ENCODE data around the gene NCBP3. TPM values are rescaled to one million over a fixed set of nuclear protein-coding genes. Genes with fewer than 3 reads are reported as not detected.

Gene NCBP3
- total and polyA plus RNA-seq, 2 donors (not counting 3 experiments of a cell fraction or from before 2014, with no cell fraction given) = 18.2 to 51.1 TPM

DNA sequence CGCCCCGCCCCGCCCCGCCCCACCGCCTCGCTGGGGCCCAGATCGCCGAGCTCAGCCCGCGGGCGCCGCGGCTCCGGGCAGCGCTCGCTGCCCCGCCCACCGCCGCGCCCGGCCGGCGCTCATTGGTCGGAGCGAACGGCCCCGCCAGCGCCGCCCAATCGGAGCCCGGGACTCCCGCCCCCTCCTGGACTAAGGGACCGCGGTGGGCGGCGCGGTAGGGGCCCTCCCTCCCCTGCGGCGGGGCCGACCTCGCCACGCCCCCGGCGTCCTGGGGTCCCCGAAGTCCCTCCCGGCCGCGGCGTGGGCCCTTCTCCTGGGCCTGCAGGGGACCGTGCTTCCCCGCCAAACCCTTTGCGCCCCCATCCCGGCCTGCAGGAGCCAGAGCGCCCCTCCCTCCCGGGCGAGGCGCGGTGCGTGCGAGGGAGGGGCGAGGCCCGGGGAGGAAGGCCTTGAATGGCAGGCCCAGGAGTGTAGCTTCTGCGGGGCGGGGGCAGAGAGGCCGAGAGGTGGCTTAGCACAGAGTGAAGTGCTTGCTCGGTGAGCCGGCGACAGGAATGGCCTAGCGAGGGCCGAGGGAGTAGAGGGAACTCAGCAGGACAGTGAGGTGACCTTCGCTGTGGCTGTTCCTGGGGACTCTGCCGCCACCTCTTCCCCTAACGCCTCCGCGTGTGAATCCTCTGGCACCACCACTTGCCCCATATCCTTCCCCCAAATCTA is 47.1 kb upstream of the NCBP3 start, which contains the start of gene CAMKK1:
CAMKK1 (minus strand) TSS at position 51 of the 717 bp plus-strand sequence. CDS start 7,366 bp downstream, outside the sequence.
- dilution Hi-C loops (cut with MboI; ENCODE audit: extremely low pct_ligation_motif_present, low sequenced_read_pairs) = no loop called here
- TF ChIP-seq JUN (IDR thresholded peaks at IDR 0.05; ENCODE audit: borderline replicate concordance, insufficient read depth, insufficient read length, low read depth) = no peak
- TF ChIP-seq, protein P1, sequence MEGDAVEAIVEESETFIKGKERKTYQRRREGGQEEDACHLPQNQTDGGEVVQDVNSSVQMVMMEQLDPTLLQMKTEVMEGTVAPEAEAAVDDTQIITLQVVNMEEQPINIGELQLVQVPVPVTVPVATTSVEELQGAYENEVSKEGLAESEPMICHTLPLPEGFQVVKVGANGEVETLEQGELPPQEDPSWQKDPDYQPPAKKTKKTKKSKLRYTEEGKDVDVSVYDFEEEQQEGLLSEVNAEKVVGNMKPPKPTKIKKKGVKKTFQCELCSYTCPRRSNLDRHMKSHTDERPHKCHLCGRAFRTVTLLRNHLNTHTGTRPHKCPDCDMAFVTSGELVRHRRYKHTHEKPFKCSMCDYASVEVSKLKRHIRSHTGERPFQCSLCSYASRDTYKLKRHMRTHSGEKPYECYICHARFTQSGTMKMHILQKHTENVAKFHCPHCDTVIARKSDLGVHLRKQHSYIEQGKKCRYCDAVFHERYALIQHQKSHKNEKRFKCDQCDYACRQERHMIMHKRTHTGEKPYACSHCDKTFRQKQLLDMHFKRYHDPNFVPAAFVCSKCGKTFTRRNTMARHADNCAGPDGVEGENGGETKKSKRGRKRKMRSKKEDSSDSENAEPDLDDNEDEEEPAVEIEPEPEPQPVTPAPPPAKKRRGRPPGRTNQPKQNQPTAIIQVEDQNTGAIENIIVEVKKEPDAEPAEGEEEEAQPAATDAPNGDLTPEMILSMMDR (IDR thresholded peaks at IDR 0.05; ENCODE audit: extremely low read depth in 1 of 2, insufficient read depth in 1 of 2, low read depth in 1 of 2, low read length in 2 of 2) = no peak
- no peak for TF ChIP-seq FOS (IDR thresholded peaks at IDR 0.05; ENCODE audit: borderline replicate concordance, insufficient read depth, low read length)
- no peak for TF ChIP-seq GATA2 (IDR thresholded peaks at IDR 0.05; ENCODE audit: insufficient read depth, insufficient read length, low read depth, low read length)
- no peak for TF ChIP-seq POLR2AphosphoS5 (IDR thresholded peaks at IDR 0.05; ENCODE audit: insufficient read depth, low read depth, low read length)
- no peak for TF ChIP-seq POLR2A (IDR thresholded peaks at IDR 0.05; ENCODE audit: low read depth, low read length)
- TF ChIP-seq MYC (IDR thresholded peaks at IDR 0.05; ENCODE audit: low read depth, low read length) = no peak
- no peak for TF ChIP-seq EZH2 (IDR thresholded peaks at IDR 0.05; ENCODE audit: borderline replicate concordance, low read depth, low read length, severe bottlenecking)
- TF ChIP-seq, protein P2, sequence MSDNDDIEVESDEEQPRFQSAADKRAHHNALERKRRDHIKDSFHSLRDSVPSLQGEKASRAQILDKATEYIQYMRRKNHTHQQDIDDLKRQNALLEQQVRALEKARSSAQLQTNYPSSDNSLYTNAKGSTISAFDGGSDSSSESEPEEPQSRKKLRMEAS (IDR thresholded peaks at IDR 0.05; ENCODE audit: insufficient read depth, insufficient read length) = no peak
- Histone ChIP-seq H3K9ac (replicated peaks; ENCODE audit: extremely low read depth, insufficient read depth, low read length) (no peak within 1 kb of the TSS), H3K4me2 (ENCODE audit: insufficient read depth, low read length) (peak within 1 kb of the TSS; percentile 45), H3K4me1 (ENCODE audit: control insufficient read depth, extremely low read depth, insufficient read depth, low read length) (peaks cover 52% of the 10 kb centered on the region), H3K4me3 (replicated peaks in 1 of 3; ENCODE audit: insufficient read depth in 1 of 3, low read depth in 1 of 3, low read length in 3 of 3) (peak within 1 kb of the TSS; percentile 41 to 59 (median 52)), H3K27ac (ENCODE audit: insufficient read depth, low read depth, low read length) (no peak within 1 kb of the TSS), H3K9me3 (replicated peaks; ENCODE audit: control insufficient read depth, insufficient read depth, low read length) (no peaks in the 10 kb centered on the region), H3K36me3 (ENCODE audit: control insufficient read depth in 2 of 2, extremely low read depth in 1 of 2, insufficient read depth in 2 of 2, low read length in 2 of 2) (no peaks in the 10 kb centered on the region), H4K20me1 (replicated peaks; ENCODE audit: control insufficient read depth, extremely low read depth, insufficient read depth, low read length) (no peaks in the 10 kb centered on the region), H3K79me2 (ENCODE audit: control insufficient read depth, insufficient read depth, low read length) (peaks cover 13% of the 10 kb centered on the region), H3K9me1 (replicated peaks; ENCODE audit: control insufficient read depth, extremely low read depth, insufficient read depth, low read length) (no peaks in the 10 kb centered on the region), H3K27me3 (ENCODE audit: control insufficient read depth in 2 of 2, insufficient read depth in 2 of 2, low read length in 2 of 2) (no peaks in the 10 kb centered on the region), H2AFZ (ENCODE audit: low read depth, low read length) (peak within 1 kb of the TSS; percentile 71)
- ChIA-PET POLR2A (no interaction called here), CTCF (interaction anchor here (1.0 to 9.2 kb wide), 5 partner anchors 12 to 48 kb away, joined by 3 to 82 read pairs (median 3); partner anchors contain the start of gene NCBP3)
- FAIRE-seq (peak; percentile 64), DNase-seq (ENCODE audit: low read depth, low spot score) (peak; percentile 83)
- no TSS peak for BruUV-seq (replicated peaks)
- intact Hi-C loops (cut with micrococcal nuclease) = loop anchor here (1.0 to 2.0 kb wide), 2 partner anchors 28 to 47 kb away; partner anchors contain the start of gene NCBP3

Data from endothelial cell of umbilical vein (primary cell).